Cardiac muscle cell (in vitro differentiated cells and primary cell): ENCODE results near the gene SLC37A4. TPM values are rescaled to one million over a fixed set of nuclear protein-coding genes. Genes with fewer than 3 reads are reported as not detected.
"Not testable (repeated sequence)": the region's sequence is repeated elsewhere in the genome, so short reads cannot be mapped to it uniquely, and the experiment has no call there.

Experiments used
- DNase-seq, 2 donors: peaks; one replicate each; pipeline versions ENCODE4 v3.0.0 to v3.0.0-alpha.2; 2010 to 2017; ENCODE audit warnings: low read depth in 1 of 2, low spot score in 1 of 2
- H3K27ac ChIP-seq: fragments of 200-600 bp; sonication (generic); 2 replicates; pipeline ENCODE4 v1.5.1; 2016
- H3K27me3 ChIP-seq: fragments of 200-600 bp; sonication (generic); 2 replicates; pipeline ENCODE4 v1.6.0; 2016; ENCODE audit warnings: control low read depth
- H3K36me3 ChIP-seq: fragments of 200-600 bp; sonication (generic); 2 replicates; pipeline ENCODE4 v1.5.1; 2016; ENCODE audit warnings: control low read depth
- H3K4me1 ChIP-seq: fragments of 200-600 bp; sonication (generic); 2 replicates; pipeline ENCODE4 v1.8.1; 2017; ENCODE audit warnings: low read depth, mild to moderate bottlenecking, mixed run types
- H3K4me3 ChIP-seq: fragments of 200-600 bp; sonication (generic); 2 replicates; pipeline ENCODE4 v1.5.1; 2016; ENCODE audit warnings: mild to moderate bottlenecking
- H3K9me3 ChIP-seq: fragments of 200-600 bp; sonication (generic); 2 replicates; pipeline ENCODE4 v1.5.1; 2017; ENCODE audit warnings: low read depth, mild to moderate bottlenecking, control low read depth
- polyA plus RNA-seq: library from polyadenylated mRNA; unstranded; fragments of >200 nt; fragmentation: Nextera tagmentation; extraction: Ambion mirVana; gene quantifications from 2 replicates; pipeline ENCODE4 v1.2.1, GENCODE V29; 2016
- total RNA-seq: library from RNA; depleted of rRNA; stranded (reverse); fragments of >200 nt; gene quantifications from 2 replicates; pipeline ENCODE4 v1.2.3, GENCODE V29; 2016
- TF ChIP-seq, protein P1 (sequence below): IDR thresholded peaks from 2 replicates; pipeline ENCODE4 v1.5.1; 2012; ENCODE audit warnings: low read depth, mild to moderate bottlenecking, low read length

The SLC37A4 gene
- total and polyA plus RNA-seq, 2 experiments from 2014 or later: 36.7 to 41.4 TPM

DNA sequence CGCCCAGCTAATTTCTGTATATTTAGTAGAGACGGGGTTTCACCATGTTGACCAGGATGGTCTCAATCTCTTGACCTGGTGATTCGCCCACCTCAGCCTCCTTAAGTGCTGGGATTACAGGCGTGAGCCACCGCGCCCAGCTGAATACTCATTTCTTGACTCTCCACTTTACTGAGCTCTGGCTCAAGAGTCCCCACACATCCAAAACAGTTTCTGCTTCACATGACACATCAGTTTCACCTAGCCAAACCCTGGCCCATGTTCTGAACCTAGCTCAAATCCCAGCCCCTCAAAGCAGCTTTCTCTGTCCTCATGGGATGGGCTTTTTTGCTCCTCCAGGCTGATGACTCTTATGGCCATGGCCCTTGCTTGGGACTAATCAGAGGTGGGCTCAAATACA, 16.5 kb upstream of the SLC37A4 start:
- no peak for DNase-seq
- Histone ChIP-seq H3K4me1 (no peaks in the 10 kb centered on the region), H3K4me3 (no peak overlapping the region), H3K27me3 (no peaks in the 10 kb centered on the region), H3K36me3 (peaks cover 51% of the 10 kb centered on the region), H3K9me3 (no peaks in the 10 kb centered on the region), H3K27ac (no peak overlapping the region)
- TF ChIP-seq, protein P1, sequence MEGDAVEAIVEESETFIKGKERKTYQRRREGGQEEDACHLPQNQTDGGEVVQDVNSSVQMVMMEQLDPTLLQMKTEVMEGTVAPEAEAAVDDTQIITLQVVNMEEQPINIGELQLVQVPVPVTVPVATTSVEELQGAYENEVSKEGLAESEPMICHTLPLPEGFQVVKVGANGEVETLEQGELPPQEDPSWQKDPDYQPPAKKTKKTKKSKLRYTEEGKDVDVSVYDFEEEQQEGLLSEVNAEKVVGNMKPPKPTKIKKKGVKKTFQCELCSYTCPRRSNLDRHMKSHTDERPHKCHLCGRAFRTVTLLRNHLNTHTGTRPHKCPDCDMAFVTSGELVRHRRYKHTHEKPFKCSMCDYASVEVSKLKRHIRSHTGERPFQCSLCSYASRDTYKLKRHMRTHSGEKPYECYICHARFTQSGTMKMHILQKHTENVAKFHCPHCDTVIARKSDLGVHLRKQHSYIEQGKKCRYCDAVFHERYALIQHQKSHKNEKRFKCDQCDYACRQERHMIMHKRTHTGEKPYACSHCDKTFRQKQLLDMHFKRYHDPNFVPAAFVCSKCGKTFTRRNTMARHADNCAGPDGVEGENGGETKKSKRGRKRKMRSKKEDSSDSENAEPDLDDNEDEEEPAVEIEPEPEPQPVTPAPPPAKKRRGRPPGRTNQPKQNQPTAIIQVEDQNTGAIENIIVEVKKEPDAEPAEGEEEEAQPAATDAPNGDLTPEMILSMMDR: no peak

GRCh38 chr11:119046489-119046888, 15.8 kb upstream of the SLC37A4 start:
- no peaks in the 10 kb centered on the region for H3K9me3 ChIP-seq
- no peak for DNase-seq

GRCh38 chr11:119044708-119045107, 14.0 kb upstream of the SLC37A4 start:
- Histone ChIP-seq H3K27ac (no peak overlapping the region), H3K27me3 (no peaks in the 10 kb centered on the region), H3K4me1 (no peaks in the 10 kb centered on the region), H3K36me3 (peaks cover 31% of the 10 kb centered on the region), H3K9me3 (no peaks in the 10 kb centered on the region), H3K4me3 (no peak overlapping the region)
- TF ChIP-seq, protein P1: no peak
- DNase-seq: no peak

More at GRCh38 chr11:119046489-119046888, 15.8 kb upstream of the SLC37A4 start:
- no peaks in the 10 kb centered on the region for H3K27me3 ChIP-seq
- TF ChIP-seq, protein P1: no peak
- H3K4me1 ChIP-seq: no peaks in the 10 kb centered on the region
- H3K4me3 ChIP-seq: no peak overlapping the region
- peaks cover 47% of the 10 kb centered on the region for H3K36me3 ChIP-seq
- no peak overlapping the region for H3K27ac ChIP-seq

DNA sequence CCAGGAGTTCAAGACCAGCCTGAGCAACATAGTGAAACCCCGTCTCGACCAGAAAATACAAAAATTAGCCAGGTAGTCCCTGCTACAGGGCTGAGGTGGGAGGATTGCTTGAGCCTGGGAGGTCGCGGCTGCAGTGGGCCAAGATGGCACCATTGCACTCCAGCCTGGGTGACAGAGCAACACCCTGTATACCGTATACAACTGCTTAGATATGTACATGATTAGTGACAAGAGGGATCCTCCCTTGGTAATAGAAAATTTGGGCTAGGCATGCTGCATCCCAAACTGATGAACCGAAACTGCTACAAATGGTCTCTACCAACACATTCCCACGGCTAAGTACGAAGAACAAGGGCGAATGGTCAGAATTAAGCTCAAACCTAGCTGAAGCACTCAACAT, 12.2 kb upstream of the SLC37A4 start:
- H3K4me3 ChIP-seq: no peak overlapping the region
- peaks cover 19% of the 10 kb centered on the region for H3K36me3 ChIP-seq
- H3K27ac ChIP-seq: no peak overlapping the region
- H3K9me3 ChIP-seq: no peaks in the 10 kb centered on the region
- TF ChIP-seq, protein P1: no peak
- H3K4me1 ChIP-seq: no peaks in the 10 kb centered on the region
- no peaks in the 10 kb centered on the region for H3K27me3 ChIP-seq
- DNase-seq: no peak

DNA sequence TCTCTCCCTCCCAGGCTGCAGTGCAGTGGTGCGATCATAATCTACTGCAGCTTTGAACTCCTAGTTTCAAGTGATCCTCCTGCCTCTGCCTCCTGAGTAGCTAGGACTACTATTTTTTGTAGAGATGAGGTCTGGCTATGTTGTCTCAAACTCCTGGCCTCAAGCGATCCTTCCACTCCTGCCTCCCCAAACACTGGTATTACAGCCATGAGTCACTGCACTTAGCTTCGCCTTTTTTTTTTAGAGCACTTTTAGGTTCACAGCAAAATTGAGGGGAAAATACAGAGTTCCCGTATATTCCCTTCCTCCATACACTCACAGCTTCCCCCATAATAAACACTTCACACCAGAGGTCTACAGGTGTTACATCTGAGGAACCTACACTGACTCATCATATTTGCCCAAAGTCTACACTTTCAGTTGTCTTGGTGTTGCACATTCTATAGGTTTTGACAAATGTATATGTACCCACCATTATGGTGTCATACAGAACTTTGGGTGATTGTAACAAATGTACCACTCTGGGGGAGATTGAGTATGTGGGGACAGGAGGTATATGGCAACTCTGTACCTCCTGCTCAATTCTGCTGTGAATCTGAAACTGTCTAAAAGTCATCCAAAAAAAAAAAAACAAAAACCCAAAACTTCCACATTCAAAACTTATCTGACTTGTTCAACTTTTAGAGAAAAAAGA, 11.3 kb upstream of the SLC37A4 start:
- no peak overlapping the region for H3K4me3 ChIP-seq
- TF ChIP-seq, protein P1: no peak

GRCh38 chr11:119039471-119039870, 8.8 kb upstream of the SLC37A4 start:
- H3K27me3 ChIP-seq, H3K4me1 ChIP-seq, H3K9me3 ChIP-seq, H3K36me3 ChIP-seq, DNase-seq, H3K4me3 ChIP-seq, H3K27ac ChIP-seq: not testable (repeated sequence)

More for the DNA sequence above, 11.3 kb upstream of the SLC37A4 start:
- no peak for DNase-seq
- Histone ChIP-seq H3K36me3 (peaks cover 11% of the 10 kb centered on the region), H3K9me3 (no peaks in the 10 kb centered on the region), H3K27me3 (no peaks in the 10 kb centered on the region), H3K27ac (no peak overlapping the region), H3K4me1 (no peaks in the 10 kb centered on the region)
